PC-9 (cell line): Measurements from ENCODE around the gene OCA2.

Source experiments
- CTCF ChIP-seq: fragments of 200-600 bp; sonication (generic); conservative IDR thresholded peaks from 2 replicates; pipeline ENCODE4 v1.6.1; 2017; ENCODE audit warnings: mixed run types, antibody characterized with exemption, mild to moderate bottlenecking, moderate library complexity
- EZH2 ChIP-seq: fragments of 200-600 bp; sonication (generic); IDR thresholded peaks from 2 replicates; pipeline ENCODE4 v1.8.0; 2017; ENCODE audit warnings: antibody characterized with exemption, low read depth

GRCh38 chr15:27902680-27903385 lies 196.3 kb downstream of the OCA2 start:
- TF ChIP-seq EZH2, result no peak
- TF ChIP-seq CTCF, result no peak
